ENCODE results near the gene IL1RAPL2.
"Not testable (repeated sequence)": the region's sequence is repeated elsewhere in the genome, so short reads cannot be mapped to it uniquely, and the experiment has no call there.

Gene IL1RAPL2

GRCh38 chrX:104833401-104833800 lies 267.4 kb downstream of the IL1RAPL2 start:
- no peak overlapping the region for H3K9ac ChIP-seq
- H3K9me3 ChIP-seq: no peaks in the 10 kb centered on the region
- H3K4me3 ChIP-seq: no peak overlapping the region
- H3K4me2 ChIP-seq: no peak overlapping the region
- no peak for TF ChIP-seq Cebpa-rat (IDR thresholded peaks at IDR 0.05)
- no peaks in the 10 kb centered on the region for H3K4me1 ChIP-seq
- no peak overlapping the region for H3K27ac ChIP-seq
- H3K36me3 ChIP-seq: no peaks in the 10 kb centered on the region
- H4K20me1 ChIP-seq: no peaks in the 10 kb centered on the region
- no peaks in the 10 kb centered on the region for H3K27me3 ChIP-seq

- TF ChIP-seq Cebpa-rat (IDR thresholded peaks at IDR 0.05): no peak
- Histone ChIP-seq H3K4me2 (no peak overlapping the region), H4K20me1 (no peaks in the 10 kb centered on the region), H3K4me3 (no peak overlapping the region), H3K27ac (no peak overlapping the region), H3K36me3 (no peaks in the 10 kb centered on the region), H3K9me3 (no peaks in the 10 kb centered on the region), H3K27me3 (no peaks in the 10 kb centered on the region), H3K4me1 (no peaks in the 10 kb centered on the region), H3K9ac (no peak overlapping the region)
These were observed 276.6 kb downstream of the IL1RAPL2 start for GRCh38 chrX:104842646-104843045.

- no peaks in the 10 kb centered on the region for H3K27me3 ChIP-seq
- no peaks in the 10 kb centered on the region for H4K20me1 ChIP-seq
- no peaks in the 10 kb centered on the region for H3K9me3 ChIP-seq
- H3K4me3 ChIP-seq: no peak overlapping the region
- no peak overlapping the region for H3K4me2 ChIP-seq
- H3K9ac ChIP-seq: no peak overlapping the region
- no peaks in the 10 kb centered on the region for H3K36me3 ChIP-seq
- no peak overlapping the region for H3K27ac ChIP-seq
- no peaks in the 10 kb centered on the region for H3K4me1 ChIP-seq
- no peak for TF ChIP-seq Cebpa-rat (IDR thresholded peaks at IDR 0.05)
These were observed 286.2 kb downstream of the IL1RAPL2 start for GRCh38 chrX:104852241-104852640.

- Histone ChIP-seq H3K4me3 (no peak overlapping the region), H3K4me2 (no peak overlapping the region), H3K27ac (no peak overlapping the region), H3K27me3 (no peaks in the 10 kb centered on the region), H3K4me1 (no peaks in the 10 kb centered on the region), H4K20me1 (no peaks in the 10 kb centered on the region), H3K36me3 (no peaks in the 10 kb centered on the region), H3K9ac (no peak overlapping the region), H3K9me3 (no peaks in the 10 kb centered on the region)
- TF ChIP-seq Cebpa-rat (IDR thresholded peaks at IDR 0.05): no peak
These were observed 288.2 kb downstream of the IL1RAPL2 start for GRCh38 chrX:104854188-104854587.

- Histone ChIP-seq H3K4me2 (no peak overlapping the region), H3K27ac (no peak overlapping the region), H3K9ac (no peak overlapping the region), H3K9me3 (no peaks in the 10 kb centered on the region), H4K20me1 (no peaks in the 10 kb centered on the region), H3K27me3 (no peaks in the 10 kb centered on the region), H3K36me3 (no peaks in the 10 kb centered on the region), H3K4me3 (no peak overlapping the region), H3K4me1 (no peaks in the 10 kb centered on the region)
- TF ChIP-seq Cebpa-rat (IDR thresholded peaks at IDR 0.05): no peak
These were observed 288.9 kb downstream of the IL1RAPL2 start for GRCh38 chrX:104854790-104855340.

- Histone ChIP-seq H4K20me1 (no peaks in the 10 kb centered on the region), H3K36me3 (no peaks in the 10 kb centered on the region), H3K27ac (no peak overlapping the region), H3K27me3 (no peaks in the 10 kb centered on the region), H3K4me1 (no peaks in the 10 kb centered on the region), H3K9ac (no peak overlapping the region), H3K4me3 (no peak overlapping the region), H3K9me3 (no peaks in the 10 kb centered on the region), H3K4me2 (no peak overlapping the region)
- TF ChIP-seq Cebpa-rat (IDR thresholded peaks at IDR 0.05): no peak
These were observed 297.5 kb downstream of the IL1RAPL2 start for GRCh38 chrX:104863466-104863865.

- H4K20me1 ChIP-seq: no peaks in the 10 kb centered on the region
- no peak overlapping the region for H3K4me3 ChIP-seq
- no peak overlapping the region for H3K27ac ChIP-seq
- H3K9me3 ChIP-seq: no peaks in the 10 kb centered on the region
- no peak for TF ChIP-seq Cebpa-rat (IDR thresholded peaks at IDR 0.05)
- H3K9ac ChIP-seq: no peak overlapping the region
- H3K27me3 ChIP-seq: no peaks in the 10 kb centered on the region
- H3K36me3 ChIP-seq: no peaks in the 10 kb centered on the region
- no peaks in the 10 kb centered on the region for H3K4me1 ChIP-seq
- no peak overlapping the region for H3K4me2 ChIP-seq
These were observed 298.3 kb downstream of the IL1RAPL2 start for GRCh38 chrX:104864296-104864695.

- H3K4me1 ChIP-seq: no peaks in the 10 kb centered on the region
- no peaks in the 10 kb centered on the region for H4K20me1 ChIP-seq
- no peak overlapping the region for H3K4me3 ChIP-seq
- H3K36me3 ChIP-seq: no peaks in the 10 kb centered on the region
- no peaks in the 10 kb centered on the region for H3K9me3 ChIP-seq
- no peak overlapping the region for H3K4me2 ChIP-seq
- no peaks in the 10 kb centered on the region for H3K27me3 ChIP-seq
- no peak overlapping the region for H3K27ac ChIP-seq
- no peak for TF ChIP-seq Cebpa-rat (IDR thresholded peaks at IDR 0.05)
- no peak overlapping the region for H3K9ac ChIP-seq
These were observed 311.5 kb downstream of the IL1RAPL2 start for GRCh38 chrX:104877504-104877903.

- Histone ChIP-seq H3K36me3 (no peaks in the 10 kb centered on the region), H3K4me1 (no peaks in the 10 kb centered on the region), H3K4me2 (no peak overlapping the region), H3K9me3 (no peaks in the 10 kb centered on the region), H3K4me3 (no peak overlapping the region), H3K27me3 (no peaks in the 10 kb centered on the region), H3K27ac (no peak overlapping the region), H4K20me1 (no peaks in the 10 kb centered on the region), H3K9ac (no peak overlapping the region)
- no peak for TF ChIP-seq Cebpa-rat (IDR thresholded peaks at IDR 0.05)
These were observed 336.1 kb downstream of the IL1RAPL2 start for GRCh38 chrX:104902070-104902469.

GRCh38 chrX:104909694-104910093 lies 343.7 kb downstream of the IL1RAPL2 start:
- H3K4me3 ChIP-seq, H3K9me3 ChIP-seq, H3K9ac ChIP-seq, H3K27ac ChIP-seq, H3K27me3 ChIP-seq, H4K20me1 ChIP-seq, H3K36me3 ChIP-seq, H3K4me2 ChIP-seq, H3K4me1 ChIP-seq: not testable (repeated sequence)

- H3K9me3 ChIP-seq: no peaks in the 10 kb centered on the region
These were observed 347.3 kb downstream of the IL1RAPL2 start for GRCh38 chrX:104913348-104913747.

GRCh38 chrX:104914686-104915085 lies 348.7 kb downstream of the IL1RAPL2 start:
- H4K20me1 ChIP-seq, H3K4me2 ChIP-seq, H3K4me1 ChIP-seq, H3K9me3 ChIP-seq, H3K9ac ChIP-seq, H3K27me3 ChIP-seq, H3K36me3 ChIP-seq, H3K27ac ChIP-seq, H3K4me3 ChIP-seq: not testable (repeated sequence)

More at GRCh38 chrX:104913348-104913747, 347.3 kb downstream of the IL1RAPL2 start:
- no peak overlapping the region for H3K4me2 ChIP-seq
- no peaks in the 10 kb centered on the region for H3K4me1 ChIP-seq
- H3K27me3 ChIP-seq: no peaks in the 10 kb centered on the region
- H3K36me3 ChIP-seq: no peaks in the 10 kb centered on the region
- no peak for TF ChIP-seq Cebpa-rat (IDR thresholded peaks at IDR 0.05)
- H3K4me3 ChIP-seq: no peak overlapping the region
- no peak overlapping the region for H3K27ac ChIP-seq
- H4K20me1 ChIP-seq: no peaks in the 10 kb centered on the region
- H3K9ac ChIP-seq: no peak overlapping the region
